Measurements from ENCODE around the gene TCF20. TPM values are rescaled to one million over a fixed set of nuclear protein-coding genes. Genes with fewer than 3 reads are reported as not detected.

The TCF20 gene
- total RNA-seq, 1 donor from 2014 or later, result 31.0 TPM

GRCh38 chr22:42231929-42232328 is 38.5 kb downstream of the TCF20 start:
- H3K27ac Mint-ChIP-seq (ENCODE audit: unreplicated experiment), result no peak overlapping the region
- no peak overlapping the region for H3K4me3 Mint-ChIP-seq (ENCODE audit: unreplicated experiment)
- H3K4me1 Mint-ChIP-seq (ENCODE audit: low read depth), result peaks cover 6% of the 10 kb centered on the region
- H3K27me3 Mint-ChIP-seq (ENCODE audit: low read depth), result no peaks in the 10 kb centered on the region
- TF ChIP-seq CTCF (IDR thresholded peaks at IDR 0.05), result no peak
- peaks cover under 1% of the 10 kb centered on the region for H3K9me3 Mint-ChIP-seq (ENCODE audit: low read depth)
- DNase-seq (ENCODE audit: low spot score), result no peak
- H3K36me3 Mint-ChIP-seq (ENCODE audit: low read depth), result no peaks in the 10 kb centered on the region

GRCh38 chr22:42229455-42230149 is 40.9 kb downstream of the TCF20 start:
- H3K4me3 Mint-ChIP-seq (ENCODE audit: unreplicated experiment), result no peak overlapping the region
- H3K27ac Mint-ChIP-seq (ENCODE audit: unreplicated experiment), result no peak overlapping the region
- DNase-seq (ENCODE audit: low spot score), result no peak

GRCh38 chr22:42228483-42228882 is 42.0 kb downstream of the TCF20 start:
- no peaks in the 10 kb centered on the region for H3K27me3 Mint-ChIP-seq (ENCODE audit: low read depth)
- H3K27ac Mint-ChIP-seq (ENCODE audit: unreplicated experiment), result no peak overlapping the region
- no peaks in the 10 kb centered on the region for H3K36me3 Mint-ChIP-seq (ENCODE audit: low read depth)
- TF ChIP-seq CTCF (IDR thresholded peaks at IDR 0.05), result no peak
- H3K4me1 Mint-ChIP-seq (ENCODE audit: low read depth), result peaks cover 6% of the 10 kb centered on the region
- no peak for DNase-seq (ENCODE audit: low spot score)
- no peaks in the 10 kb centered on the region for H3K9me3 Mint-ChIP-seq (ENCODE audit: low read depth)
- H3K4me3 Mint-ChIP-seq (ENCODE audit: unreplicated experiment), result no peak overlapping the region

More at GRCh38 chr22:42229455-42230149, 40.9 kb downstream of the TCF20 start:
- Mint-ChIP-seq H3K27me3 (ENCODE audit: low read depth) (no peaks in the 10 kb centered on the region), H3K4me1 (ENCODE audit: low read depth) (peaks cover 6% of the 10 kb centered on the region), H3K9me3 (ENCODE audit: low read depth) (no peaks in the 10 kb centered on the region), H3K36me3 (ENCODE audit: low read depth) (no peaks in the 10 kb centered on the region)
- TF ChIP-seq CTCF (IDR thresholded peaks at IDR 0.05), result no peak

- DNase-seq (ENCODE audit: low spot score), result no peak
- no peak for TF ChIP-seq CTCF (IDR thresholded peaks at IDR 0.05)
- Mint-ChIP-seq H3K36me3 (ENCODE audit: low read depth) (no peaks in the 10 kb centered on the region), H3K4me3 (ENCODE audit: unreplicated experiment) (no peak overlapping the region), H3K4me1 (ENCODE audit: low read depth) (peaks cover 6% of the 10 kb centered on the region), H3K27ac (ENCODE audit: unreplicated experiment) (no peak overlapping the region), H3K27me3 (ENCODE audit: low read depth) (no peaks in the 10 kb centered on the region), H3K9me3 (ENCODE audit: low read depth) (no peaks in the 10 kb centered on the region)
These were observed 43.0 kb downstream of the TCF20 start for GRCh38 chr22:42227435-42227834.

- no peak for DNase-seq (ENCODE audit: low spot score)
- H3K4me1 Mint-ChIP-seq (ENCODE audit: low read depth), result peaks cover 6% of the 10 kb centered on the region
- no peaks in the 10 kb centered on the region for H3K36me3 Mint-ChIP-seq (ENCODE audit: low read depth)
- H3K9me3 Mint-ChIP-seq (ENCODE audit: low read depth), result no peaks in the 10 kb centered on the region
- TF ChIP-seq CTCF (IDR thresholded peaks at IDR 0.05), result no peak
- no peaks in the 10 kb centered on the region for H3K27me3 Mint-ChIP-seq (ENCODE audit: low read depth)
- no peak overlapping the region for H3K27ac Mint-ChIP-seq (ENCODE audit: unreplicated experiment)
- no peak overlapping the region for H3K4me3 Mint-ChIP-seq (ENCODE audit: unreplicated experiment)
These were observed 44.6 kb downstream of the TCF20 start for GRCh38 chr22:42225841-42226240.

Data from chondrocyte (in vitro differentiated cells).